OCI-M2 (cell line): ENCODE data around the gene DNTT.

ENCODE experiments used
- DNase-seq: peaks from one replicate; lab custom pipeline; 2025; ENCODE audit not compliant: unreplicated experiment; lab: John Stamatoyannopoulos, UW

Gene DNTT

DNA sequence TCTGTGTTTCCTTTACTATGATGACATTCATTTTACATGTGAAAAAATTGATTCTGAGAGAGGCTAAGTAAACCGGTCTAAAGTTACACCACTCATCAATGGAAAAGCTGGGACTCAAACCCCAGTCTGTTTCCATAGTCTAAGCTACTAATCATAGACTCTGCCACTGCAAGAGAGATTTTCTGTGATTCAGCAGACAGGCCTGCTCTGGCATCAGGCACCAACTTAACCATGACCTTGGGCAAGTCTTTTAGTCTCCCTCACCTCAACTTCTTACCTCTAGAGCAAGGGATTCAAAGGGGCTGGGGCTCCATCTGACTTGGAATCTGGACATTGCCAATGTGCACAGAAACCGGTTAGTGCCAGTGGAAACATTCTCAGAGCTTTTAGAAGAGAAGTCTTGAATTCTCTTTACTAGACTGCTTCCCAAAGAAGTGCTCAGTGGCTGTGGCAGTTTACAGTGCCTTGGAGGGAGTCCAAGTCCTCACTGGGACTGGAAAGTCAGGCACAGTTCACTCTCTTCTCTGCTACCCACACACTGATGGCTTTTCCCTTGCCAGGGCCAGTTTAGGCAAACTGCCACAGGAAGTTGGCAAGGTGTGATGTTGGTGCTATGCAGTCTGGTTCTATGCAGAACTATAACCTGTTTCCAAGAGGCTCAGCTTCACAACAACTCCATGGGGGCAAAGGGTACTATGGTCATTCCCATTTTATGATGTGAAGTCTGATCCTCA lies 28.4 kb upstream of the DNTT start:
- DNase-seq: no peak

DNA sequence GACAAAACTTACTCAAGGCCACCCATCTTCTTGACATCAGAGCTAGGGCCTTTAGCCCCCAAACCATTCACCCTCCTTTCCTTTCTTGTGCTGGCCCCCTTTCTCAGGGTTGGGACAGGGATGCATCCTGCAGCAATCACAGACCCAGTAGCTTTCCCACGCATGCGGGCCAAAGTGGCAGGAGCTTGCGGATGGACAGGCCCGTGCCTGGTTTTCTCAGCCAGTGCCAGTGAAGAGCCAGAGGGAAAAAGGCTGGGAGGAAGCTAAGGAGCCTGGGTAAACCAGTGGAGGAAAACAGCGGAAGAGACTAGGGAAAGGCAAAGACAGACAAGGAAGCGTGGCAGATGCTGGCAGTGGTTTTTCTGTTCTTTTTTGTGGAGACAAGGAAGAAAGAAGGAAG lies 27.8 kb upstream of the DNTT start:
- no peak for DNase-seq

DNA sequence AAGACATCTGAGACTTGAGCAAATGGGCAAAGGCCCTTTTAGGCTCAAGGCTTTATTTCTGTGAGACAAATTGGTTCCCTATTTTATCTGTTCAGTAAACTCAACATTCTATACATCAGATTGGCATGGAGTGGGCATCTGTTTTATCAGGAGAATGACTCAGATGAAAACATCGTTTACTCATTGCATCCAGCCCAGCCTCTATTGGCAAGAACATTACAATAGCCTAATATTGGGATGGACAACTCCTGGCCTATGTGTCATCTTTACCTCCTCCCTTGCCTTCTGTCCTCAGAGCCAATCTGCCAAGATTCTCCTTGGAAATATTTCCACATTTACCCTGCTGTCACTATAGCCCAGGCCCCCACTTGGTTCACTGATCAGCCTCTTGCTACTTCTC lies 27.4 kb upstream of the DNTT start:
- DNase-seq: no peak

DNA sequence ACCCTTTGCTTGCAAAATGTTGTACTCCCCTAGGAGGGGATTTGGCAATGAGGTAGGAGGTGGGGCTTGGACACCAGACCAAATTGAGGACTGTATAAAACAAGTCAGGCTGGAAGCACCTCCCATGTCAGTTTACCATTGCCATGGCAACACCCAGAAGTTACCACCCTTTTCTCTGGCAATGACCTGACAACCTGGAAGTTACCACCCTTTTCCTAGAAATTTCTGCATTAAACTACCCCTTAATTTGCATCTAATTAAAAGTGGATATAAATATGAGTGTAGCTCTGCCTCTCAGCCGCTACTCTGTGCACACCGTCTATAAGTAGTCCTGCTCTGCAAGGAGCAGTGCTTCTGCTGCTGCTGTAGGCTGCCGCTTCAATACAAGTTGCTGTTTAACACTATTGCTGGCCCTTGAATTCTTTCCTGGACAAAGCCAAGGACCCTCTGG lies 25.0 kb upstream of the DNTT start:
- no peak for DNase-seq

DNA sequence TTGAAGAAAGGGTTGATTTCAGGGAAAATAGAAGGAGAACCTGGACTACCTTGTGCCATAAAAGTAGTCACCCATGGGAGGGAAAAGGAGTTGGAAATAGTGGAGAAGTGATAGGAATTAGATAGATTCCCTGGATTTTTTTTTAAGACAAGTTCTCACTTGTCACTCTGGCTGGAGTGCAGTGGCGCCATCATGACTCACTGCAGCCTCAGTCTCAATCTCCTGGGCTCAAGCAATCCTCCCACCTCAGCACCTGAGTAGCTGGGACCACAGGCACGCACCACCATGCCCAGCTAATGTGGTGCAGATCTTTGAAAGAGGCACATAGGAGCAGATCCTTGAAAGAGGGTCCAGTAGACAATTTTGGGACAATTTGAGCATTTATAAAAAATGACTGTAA lies 23.4 kb upstream of the DNTT start:
- no peak for DNase-seq

DNA sequence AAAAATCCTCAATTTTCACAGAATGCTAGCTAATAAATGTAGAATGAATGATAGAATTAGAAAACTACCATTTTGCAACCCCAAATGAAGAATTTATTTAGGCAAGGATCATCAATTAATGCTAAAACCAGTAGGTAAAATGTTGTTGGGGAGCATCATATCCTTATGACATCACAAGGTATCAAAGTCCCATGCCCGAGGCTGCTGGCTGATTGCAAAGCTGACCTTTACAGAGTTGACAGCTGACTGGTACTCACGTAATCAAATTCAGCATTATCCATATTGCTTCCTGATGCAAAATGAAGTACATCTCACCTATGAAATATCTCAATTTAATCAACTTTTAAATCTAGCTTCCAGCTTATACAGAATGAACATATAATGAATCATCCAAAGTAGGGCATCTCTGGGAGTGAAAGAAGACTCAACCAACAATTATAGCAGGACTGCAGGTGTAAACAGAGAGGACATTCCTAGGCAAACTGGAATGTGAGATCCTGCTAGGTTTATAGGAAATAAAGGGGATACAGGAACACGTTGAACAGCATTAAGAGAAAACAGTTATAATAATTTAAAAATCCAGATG lies 22.7 kb upstream of the DNTT start:
- DNase-seq: no peak

DNA sequence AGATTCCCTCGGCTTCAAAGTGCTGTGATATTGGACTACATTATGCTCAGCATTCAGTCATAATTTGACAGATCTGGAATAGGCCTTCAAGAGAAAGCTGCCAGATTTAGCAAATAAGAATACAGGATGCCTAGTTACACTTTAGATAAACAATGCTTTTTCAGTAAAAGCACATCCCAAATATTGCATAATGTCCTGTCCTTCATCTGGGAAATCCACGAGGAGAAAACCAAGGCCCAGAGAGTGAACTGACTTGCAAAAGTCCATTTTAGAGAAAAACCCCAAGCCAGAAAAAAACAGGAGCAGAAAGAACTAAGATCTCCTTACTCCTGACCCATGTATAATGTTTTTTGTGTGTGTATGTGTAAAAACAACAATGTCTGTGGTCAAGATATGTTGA lies 20.9 kb upstream of the DNTT start:
- no peak for DNase-seq

DNA sequence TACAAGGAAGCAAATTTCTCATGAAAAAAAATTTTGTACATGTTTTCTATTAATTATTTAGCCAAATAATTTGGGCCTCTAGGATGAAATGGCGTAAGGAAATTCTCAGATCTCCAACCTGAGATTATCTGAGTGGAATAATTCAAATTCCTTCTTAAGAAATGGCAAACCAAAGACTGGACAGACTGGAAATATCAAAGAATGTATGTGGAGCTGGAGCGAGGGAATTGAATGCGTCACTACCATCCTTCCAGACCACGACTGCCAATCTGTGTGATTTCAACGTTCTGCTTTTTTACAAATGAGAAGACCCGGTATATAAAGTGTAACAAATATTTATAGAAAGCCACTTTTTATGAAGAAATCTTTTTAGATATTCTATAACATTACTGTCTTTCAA lies 20.5 kb upstream of the DNTT start:
- DNase-seq: no peak

DNA sequence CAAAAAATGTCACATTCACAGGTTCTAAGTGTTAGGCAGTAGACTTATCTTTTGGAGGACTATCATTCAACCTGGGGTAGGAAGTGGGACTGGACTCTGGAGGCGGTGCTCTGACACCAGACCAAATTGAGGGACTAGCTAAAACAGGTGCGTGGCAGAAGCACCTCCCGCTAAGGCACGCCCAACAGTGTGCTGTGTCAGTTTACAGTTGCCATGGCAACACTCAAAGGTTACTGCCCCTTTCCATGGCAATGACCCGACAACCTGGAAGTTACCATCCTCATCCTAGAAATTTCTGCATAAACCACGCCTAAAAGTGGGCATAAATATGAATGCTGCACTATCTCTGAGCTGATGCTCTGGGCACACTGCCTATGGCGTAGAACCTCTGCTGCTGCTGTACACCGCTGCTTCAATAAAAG lies 18.9 kb upstream of the DNTT start:
- no peak for DNase-seq

DNA sequence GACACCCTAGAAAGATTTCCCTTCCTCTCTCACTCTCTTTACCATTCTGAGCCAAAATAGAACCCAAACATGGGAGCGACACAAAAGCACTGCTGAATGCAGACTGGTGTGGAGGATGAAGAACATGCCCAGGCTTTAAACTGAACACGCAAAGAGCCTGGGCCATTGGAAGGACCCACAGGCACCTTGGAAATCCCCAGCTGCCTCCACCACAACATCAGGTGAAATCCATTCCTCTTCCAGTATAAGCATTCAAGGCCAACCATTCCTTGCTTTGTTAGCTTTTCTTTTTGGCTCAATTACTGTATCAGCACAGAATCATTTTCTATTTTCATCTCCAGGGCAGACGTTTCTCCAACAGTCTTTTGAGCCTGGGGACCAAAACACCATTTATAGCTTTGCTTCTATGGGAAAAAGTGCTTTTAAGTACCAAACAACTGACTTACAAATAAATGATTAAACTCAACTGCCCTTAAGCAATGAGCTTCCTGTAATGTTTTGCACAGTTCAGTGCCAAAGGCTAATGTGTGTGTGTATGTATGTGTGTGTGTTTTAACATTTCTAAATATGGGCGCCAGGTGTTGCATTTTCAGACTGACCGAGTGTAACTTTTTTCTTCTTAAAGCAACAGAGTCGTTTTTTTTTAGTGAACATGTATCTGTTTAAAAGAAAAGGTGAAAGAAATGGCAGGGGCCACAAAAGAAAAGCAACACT lies 16.7 kb upstream of the DNTT start:
- no peak for DNase-seq

DNA sequence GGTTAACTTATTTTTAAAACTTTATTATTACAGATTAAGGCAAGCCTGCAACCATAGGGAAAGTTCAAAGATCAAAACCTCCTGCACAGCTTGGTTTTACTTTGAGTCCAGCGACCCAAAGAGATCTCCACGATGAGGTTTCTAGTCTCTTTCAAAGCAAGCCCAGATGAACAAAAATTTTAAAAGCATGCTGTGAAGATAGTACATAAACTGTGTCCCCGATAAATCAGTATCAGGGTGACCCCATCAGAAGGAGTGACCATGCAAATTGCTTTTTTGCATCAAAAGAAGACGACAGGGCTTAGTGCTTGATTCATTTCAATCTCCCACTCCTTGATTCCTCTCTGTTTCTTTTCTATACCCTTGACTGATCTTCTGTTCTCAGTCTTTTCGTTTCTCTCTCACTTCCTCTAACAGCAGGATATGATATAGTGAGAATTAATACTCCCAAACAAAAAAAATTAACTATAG lies 16.0 kb upstream of the DNTT start:
- DNase-seq: no peak

DNA sequence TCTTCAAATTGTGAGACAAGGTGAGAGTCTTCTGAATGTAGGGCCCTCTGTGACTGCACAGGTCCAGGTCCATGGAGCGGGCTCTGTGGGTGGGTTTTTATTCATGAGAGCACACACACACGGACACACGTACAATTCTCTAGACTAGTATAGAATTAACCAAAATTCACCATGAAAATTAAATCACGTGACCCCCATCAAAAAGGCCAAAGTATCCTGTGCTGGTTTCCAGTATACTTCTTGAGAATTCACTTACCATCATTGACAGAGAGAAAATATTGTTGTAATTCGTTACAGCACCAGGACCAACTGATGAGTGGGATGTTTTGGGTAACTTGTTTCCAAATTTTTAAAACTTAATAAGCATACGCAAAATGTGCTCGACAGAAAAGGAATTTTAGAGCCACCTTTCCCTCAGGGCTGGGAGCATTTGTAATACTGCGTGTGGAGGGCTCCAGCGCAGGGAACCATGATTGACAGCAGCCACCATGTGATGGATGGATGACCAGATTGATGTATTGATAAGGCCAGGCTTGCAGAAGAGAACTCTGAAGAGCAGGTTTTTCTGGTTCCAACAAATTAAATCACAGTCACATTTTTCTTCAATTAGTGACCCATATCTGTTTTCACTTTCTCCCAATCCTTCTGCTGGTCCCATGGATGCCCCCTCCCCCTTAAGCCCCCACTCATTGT lies 14.9 kb upstream of the DNTT start:
- no peak for DNase-seq

DNA sequence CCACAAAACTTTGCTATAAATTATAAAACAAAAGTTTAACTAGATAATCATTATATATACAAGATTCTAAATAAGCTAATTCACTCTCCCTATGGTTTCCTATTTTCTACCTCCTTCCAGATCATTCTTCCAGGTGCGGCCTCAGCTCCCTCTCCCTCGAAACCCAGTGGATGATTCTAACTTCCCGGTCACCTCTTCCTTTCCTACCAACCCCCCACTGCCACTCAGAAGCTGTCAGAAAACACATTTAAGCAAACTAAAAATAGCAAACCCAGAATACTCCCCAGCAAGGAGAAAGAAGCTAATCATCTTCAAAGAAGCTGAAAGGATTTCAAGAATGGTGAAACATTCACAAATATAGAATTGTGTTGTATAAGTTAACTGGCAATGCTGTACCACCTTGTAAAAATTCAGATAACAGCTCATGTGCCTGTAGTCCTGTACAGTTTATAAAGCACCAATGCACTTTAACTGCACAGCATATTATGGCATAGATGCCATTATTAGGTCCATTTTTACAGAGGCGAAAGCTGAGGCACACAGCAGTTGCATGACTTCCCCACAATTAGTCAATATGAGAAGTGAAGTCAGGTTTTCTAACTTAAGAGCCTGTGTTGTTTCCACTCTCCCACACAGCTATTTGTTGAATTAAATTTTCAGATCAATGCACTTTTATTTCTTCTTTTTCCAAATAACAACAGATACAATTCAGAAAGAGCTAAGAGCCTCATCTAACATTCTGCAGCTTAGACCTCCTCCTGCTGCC lies 13.7 kb upstream of the DNTT start:
- DNase-seq: no peak

DNA sequence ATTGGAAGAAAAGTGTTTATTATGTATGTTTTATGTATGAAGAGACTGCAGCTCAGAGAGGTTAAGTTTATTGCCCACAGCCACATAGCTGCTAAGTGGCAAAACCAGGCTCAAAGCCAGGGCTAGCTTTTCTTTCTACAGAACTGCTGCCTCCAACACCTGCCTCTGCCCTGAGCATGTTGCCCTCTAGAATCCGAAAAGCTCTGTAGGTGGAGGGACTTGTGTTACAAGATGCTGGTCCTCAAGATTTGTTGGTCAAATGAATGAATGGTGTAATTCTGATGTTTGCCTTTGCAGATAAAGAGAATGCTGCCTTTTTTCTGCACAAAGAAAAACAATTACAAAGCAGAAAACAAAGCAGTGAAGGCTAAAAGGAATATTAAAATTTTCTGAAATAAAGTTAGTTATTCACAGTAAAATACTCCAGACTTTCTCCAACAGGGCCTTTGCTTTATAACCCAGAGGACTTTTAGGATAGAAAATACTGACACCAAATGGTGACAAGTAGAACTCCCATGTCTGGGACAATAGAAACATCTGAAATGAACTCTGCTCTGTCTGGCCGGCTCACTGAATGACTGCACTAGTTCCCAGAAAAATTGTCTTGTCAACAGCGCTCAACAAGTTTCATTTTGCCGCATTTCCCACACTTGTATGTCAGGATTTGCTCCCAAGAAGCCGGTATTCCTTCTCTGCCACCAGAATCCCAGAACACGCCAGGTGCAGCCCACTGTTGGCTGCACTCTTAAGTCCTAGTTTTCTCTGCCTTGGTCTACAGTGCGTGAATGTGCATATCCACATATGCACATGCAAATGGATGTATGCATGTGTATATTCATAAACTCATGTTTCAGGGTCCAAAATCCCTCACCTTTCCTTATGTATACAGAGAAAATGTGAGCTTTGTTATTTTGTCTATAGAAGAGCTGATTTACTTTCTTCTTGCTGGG lies 11.0 kb upstream of the DNTT start:
- no peak for DNase-seq

DNA sequence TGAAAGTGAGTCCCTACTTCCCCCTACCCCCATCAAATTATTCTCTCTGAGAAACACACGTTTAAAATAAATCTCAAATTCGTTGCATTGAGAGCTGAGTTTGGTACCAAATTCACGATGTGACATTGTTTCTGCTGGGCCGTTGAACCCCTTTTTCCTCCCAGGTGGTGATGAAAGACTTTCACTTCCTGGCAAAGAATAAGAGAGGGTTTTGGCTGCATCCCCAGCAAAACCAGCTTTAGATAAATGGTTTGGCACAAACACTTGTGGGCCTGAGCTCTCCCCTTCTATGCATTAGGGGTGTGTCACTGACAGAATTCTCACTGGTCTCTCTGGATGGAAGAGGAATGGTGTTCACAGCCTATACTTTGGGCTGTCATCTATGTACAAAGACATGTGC lies 8.8 kb upstream of the DNTT start:
- DNase-seq: no peak

DNA sequence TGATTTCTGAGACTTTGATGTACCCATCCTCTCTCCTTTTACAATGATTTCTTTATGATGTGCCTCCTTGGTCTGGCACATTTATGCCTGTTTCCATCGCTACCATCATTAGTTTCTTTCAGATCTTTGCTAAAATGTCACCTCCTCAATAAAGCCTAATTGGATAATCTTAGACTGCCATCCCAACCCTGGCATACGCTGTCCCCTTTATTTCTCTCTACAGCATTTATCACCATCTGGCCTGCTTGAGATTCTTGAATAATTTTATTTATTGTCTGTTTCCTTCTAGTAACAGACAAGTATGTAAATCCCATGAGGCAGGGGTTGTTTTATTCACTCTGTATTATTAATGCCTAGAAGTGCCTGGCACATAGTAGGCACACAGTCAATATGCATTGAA lies 6.7 kb upstream of the DNTT start:
- no peak for DNase-seq

DNA sequence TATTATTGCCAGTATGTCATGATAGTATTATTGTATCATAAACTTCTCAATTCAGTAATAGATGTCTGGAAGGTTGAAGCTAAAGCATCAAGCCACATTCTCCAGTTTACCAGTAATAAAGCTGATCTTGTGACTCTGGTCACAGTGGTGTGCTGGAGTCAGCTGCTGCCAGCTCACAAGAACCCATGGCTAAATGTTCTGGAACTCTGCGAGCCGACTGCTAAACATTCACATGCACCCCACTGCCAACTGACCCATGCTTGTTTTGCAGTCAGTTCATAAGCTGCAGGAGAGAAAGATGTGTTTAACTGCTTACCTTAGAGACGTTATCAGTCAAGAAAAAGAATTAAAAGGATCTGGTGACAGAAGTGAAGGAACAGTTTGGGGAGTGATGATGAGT lies 5.9 kb upstream of the DNTT start:
- no peak for DNase-seq

DNA sequence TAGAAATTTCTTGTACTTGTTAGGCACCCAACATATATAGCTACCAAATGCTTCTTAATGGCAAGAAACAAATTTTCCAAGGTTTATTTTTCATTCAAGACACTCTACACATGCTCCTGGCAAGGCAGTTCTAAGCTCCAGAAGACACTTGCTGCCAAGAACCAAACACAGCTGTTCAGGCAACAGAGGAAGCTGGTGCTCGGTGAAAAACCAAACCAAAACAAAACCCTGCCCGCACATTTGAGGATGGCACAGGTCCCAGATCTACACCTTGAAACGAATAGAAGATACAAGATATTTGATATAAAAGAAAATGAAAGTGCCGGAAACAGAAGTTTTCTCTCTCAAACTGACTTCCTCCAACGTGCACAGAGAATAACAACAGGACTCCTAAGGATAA lies 4.9 kb upstream of the DNTT start:
- no peak for DNase-seq

DNA sequence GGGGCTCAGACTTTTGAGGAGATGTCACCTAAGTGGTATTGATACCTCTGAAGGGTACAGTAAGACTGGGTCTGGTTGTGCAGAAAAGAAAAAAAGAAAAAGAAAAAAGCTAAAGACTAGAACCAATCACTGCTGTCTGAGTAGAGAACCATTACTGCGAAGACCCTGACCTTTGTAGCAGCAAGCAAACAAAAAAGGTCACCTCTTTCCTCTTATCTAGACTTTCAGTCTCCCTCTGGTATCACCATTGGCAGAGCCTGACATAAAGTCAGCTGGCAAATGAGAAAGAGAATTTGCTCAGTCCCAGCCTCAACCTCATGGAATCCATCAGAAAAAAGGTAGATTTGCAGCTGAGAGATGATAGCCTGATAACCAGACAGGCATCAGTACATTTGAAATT lies 2.6 kb upstream of the DNTT start:
- DNase-seq: no peak

DNA sequence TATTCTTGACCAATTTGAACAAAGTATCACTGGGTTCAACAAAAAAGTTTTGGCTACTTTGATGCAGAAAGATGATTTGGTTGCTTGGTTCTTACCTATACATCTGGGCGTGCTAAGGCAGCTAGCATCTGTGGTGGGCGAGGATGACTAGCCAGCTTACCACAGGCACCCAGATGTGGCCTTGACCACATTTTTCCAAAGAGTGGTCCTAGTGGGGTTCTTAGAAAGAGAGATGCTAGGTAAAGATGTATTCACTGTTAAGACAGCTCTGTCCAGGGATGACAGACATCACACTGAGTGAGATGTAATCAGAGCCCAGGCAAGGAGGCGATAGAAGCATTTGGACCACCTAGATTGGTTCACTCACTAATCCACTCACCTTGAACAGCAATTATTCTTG lies 785 bp downstream of the DNTT start:
- no peak for DNase-seq
